GM23248 (cell line): ENCODE measurements around the gene IGFN1.

Experiments used
- EZH2 ChIP-seq: fragments of 200-600 bp; sonication (generic); IDR thresholded peaks from 2 replicates; pipeline ENCODE4 v1.6.1; 2018; ENCODE audit warnings: antibody characterized with exemption, mild to moderate bottlenecking; ENCODE audit not compliant: insufficient read depth, poor library complexity, severe bottlenecking
- EZH2phosphoT487 ChIP-seq: fragments of 200-600 bp; sonication (generic); IDR thresholded peaks from 2 replicates; pipeline ENCODE4 v1.6.1; 2018; ENCODE audit warnings: antibody characterized with exemption, moderate library complexity, mild to moderate bottlenecking, low read depth; ENCODE audit not compliant: insufficient read depth

- TF ChIP-seq EZH2 (no peak), EZH2phosphoT487 (no peak)
These were observed 3.4 kb downstream of the IGFN1 start for GRCh38 chr1:201194046-201194445.
